Right atrium auricular region (tissue), 2 donors: ENCODE results near the gene TPGS1. TPM values are rescaled to one million over a fixed set of nuclear protein-coding genes. Genes with fewer than 3 reads are reported as not detected.
A peak's percentile ranks its signal among the peaks of the same experiment; 100 is the strongest.

Experiments
- DNase-seq: peaks from one replicate; pipeline ENCODE4 v3.0.0-alpha.2; 2019; ENCODE audit warnings: low spot score
- H3K27ac ChIP-seq, 2 donors: fragments of 200-600 bp; sonication (generic); 1 replicate in 1 of 2; 2 replicates in 1 of 2; pipeline ENCODE4 v1.5.1; 2016 to 2019
- H3K27me3 ChIP-seq, 2 donors: fragments of 200-600 bp; sonication (generic); one replicate each; pipeline versions ENCODE4 v1.5.1 to v1.6.0; 2017 to 2019
- H3K36me3 ChIP-seq: fragments of 200-600 bp; sonication (generic); one replicate; pipeline ENCODE4 v1.5.1; 2016
- H3K4me1 ChIP-seq, 2 donors: fragments of 200-600 bp; sonication (generic); one replicate each; pipeline versions ENCODE4 v1.5.1 to v1.6.0; 2017 to 2019
- H3K4me3 ChIP-seq, 2 donors: fragments of 200-600 bp; sonication (generic); 1 replicate in 1 of 2; 2 replicates in 1 of 2; pipeline ENCODE4 v1.5.1; 2017 to 2019; ENCODE audit warnings: mild to moderate bottlenecking in 1 of 2, moderate library complexity in 1 of 2
- H3K9me3 ChIP-seq, 2 donors: fragments of 200-600 bp; sonication (generic); one replicate each; pipeline ENCODE4 v1.5.1; 2019
- total RNA-seq, 2 donors: library from RNA; depleted of rRNA; stranded (reverse); fragments of >200 nt; gene quantifications; one replicate each; pipeline ENCODE4 v1.1.0, GENCODE V29; 2016
- TF ChIP-seq, protein P1 (sequence below), 2 donors: fragments of 200-600 bp; sonication (generic); IDR thresholded peaks; one replicate each; pipeline ENCODE4 v1.5.1; 2019; ENCODE audit warnings: antibody characterized with exemption in 2 of 2

TPGS1 gene
- total RNA-seq, 2 donors from 2014 or later = 30.3 to 33.2 TPM

GRCh38 chr19:494171-495080 lies 12.9 kb upstream of the TPGS1 start:
- no peak for DNase-seq

DNA sequence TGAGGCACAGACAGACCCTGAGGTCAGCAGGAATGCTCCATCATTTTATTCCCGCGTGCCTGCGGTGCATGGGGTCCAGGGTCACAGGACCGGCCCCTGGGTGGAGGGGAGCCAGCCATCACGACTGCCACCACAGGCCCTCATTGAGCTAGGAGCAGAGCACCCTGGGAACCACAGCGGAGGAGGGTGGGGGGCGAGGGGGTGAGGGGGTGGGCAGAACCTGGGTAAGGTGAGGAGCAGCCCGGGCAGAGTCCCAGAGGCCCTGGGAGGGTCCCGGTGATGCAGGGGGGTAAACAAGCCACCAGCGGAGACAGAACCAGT lies 12.3 kb upstream of the TPGS1 start:
- Histone ChIP-seq H3K27me3 (peaks cover 8 to 21% of the 10 kb centered on the region in 2 donors), H3K27ac (no peak overlapping the region), H3K4me1 (peaks cover 0 to 21% of the 10 kb centered on the region in 2 donors), H3K36me3 (no peaks in the 10 kb centered on the region), H3K4me3 (no peak overlapping the region), H3K9me3 (no peaks in the 10 kb centered on the region)
- TF ChIP-seq, protein P1, sequence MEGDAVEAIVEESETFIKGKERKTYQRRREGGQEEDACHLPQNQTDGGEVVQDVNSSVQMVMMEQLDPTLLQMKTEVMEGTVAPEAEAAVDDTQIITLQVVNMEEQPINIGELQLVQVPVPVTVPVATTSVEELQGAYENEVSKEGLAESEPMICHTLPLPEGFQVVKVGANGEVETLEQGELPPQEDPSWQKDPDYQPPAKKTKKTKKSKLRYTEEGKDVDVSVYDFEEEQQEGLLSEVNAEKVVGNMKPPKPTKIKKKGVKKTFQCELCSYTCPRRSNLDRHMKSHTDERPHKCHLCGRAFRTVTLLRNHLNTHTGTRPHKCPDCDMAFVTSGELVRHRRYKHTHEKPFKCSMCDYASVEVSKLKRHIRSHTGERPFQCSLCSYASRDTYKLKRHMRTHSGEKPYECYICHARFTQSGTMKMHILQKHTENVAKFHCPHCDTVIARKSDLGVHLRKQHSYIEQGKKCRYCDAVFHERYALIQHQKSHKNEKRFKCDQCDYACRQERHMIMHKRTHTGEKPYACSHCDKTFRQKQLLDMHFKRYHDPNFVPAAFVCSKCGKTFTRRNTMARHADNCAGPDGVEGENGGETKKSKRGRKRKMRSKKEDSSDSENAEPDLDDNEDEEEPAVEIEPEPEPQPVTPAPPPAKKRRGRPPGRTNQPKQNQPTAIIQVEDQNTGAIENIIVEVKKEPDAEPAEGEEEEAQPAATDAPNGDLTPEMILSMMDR (IDR thresholded peaks at IDR 0.05) = no peak
- DNase-seq = no peak

More at GRCh38 chr19:494171-495080, 12.9 kb upstream of the TPGS1 start:
- peaks cover 0 to 26% of the 10 kb centered on the region in 2 donors for H3K4me1 ChIP-seq
- H3K9me3 ChIP-seq = no peaks in the 10 kb centered on the region
- H3K4me3 ChIP-seq = no peak overlapping the region
- H3K36me3 ChIP-seq = no peaks in the 10 kb centered on the region
- peaks cover 8 to 20% of the 10 kb centered on the region in 2 donors for H3K27me3 ChIP-seq
- TF ChIP-seq, protein P1 (IDR thresholded peaks at IDR 0.05) = no peak
- no peak overlapping the region for H3K27ac ChIP-seq

- TF ChIP-seq, protein P1 (IDR thresholded peaks at IDR 0.05) = peak; percentile 40 to 71
- Histone ChIP-seq H3K4me3 (no peak overlapping the region), H3K27ac (no peak overlapping the region), H3K27me3 (peaks cover 8 to 21% of the 10 kb centered on the region in 2 donors), H3K4me1 (peaks cover 0 to 21% of the 10 kb centered on the region in 2 donors), H3K36me3 (no peaks in the 10 kb centered on the region), H3K9me3 (no peaks in the 10 kb centered on the region)
- no peak for DNase-seq
Observed at GRCh38 chr19:495402-496111, 11.7 kb upstream of the TPGS1 start.

GRCh38 chr19:496112-496665 lies 11.1 kb upstream of the TPGS1 start, which contains the start of gene MADCAM1:
Gene MADCAM1 (plus strand): TSS chr19:496486. CDS start chr19:496500, 14 bp downstream.
- TF ChIP-seq, protein P1 (IDR thresholded peaks at IDR 0.05) = no peak
- Histone ChIP-seq H3K4me3 (no peak within 1 kb of the TSS), H3K36me3 (no peaks in the 10 kb centered on the region), H3K4me1 (peaks cover 0 to 21% of the 10 kb centered on the region in 2 donors), H3K9me3 (no peaks in the 10 kb centered on the region), H3K27me3 (peaks cover 8 to 21% of the 10 kb centered on the region in 2 donors), H3K27ac (no peak within 1 kb of the TSS)
- no peak for DNase-seq

DNA sequence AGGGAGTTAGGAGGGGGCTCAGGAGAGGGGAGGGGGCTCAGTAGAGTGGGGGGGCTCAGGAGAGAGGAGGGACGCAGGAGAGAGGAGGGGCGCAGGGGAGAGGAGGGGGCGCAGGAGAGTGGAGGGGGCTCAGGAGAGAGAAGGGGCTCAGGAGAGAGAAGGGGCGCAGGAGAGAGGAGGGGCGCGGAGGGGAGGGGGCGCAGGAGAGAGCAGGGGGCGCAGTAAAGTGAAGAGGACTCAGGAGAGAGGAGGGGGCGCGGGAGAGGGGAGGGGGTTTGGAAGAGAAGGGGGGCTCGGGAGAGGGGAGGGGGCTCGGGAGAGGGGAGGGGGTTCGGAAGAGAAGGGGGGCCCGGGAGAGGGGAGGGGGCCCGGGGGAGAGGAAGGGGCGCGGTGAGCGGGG lies 10.3 kb upstream of the TPGS1 start:
- Histone ChIP-seq H3K27ac (no peak overlapping the region), H3K27me3 (peaks cover 8 to 21% of the 10 kb centered on the region in 2 donors), H3K9me3 (no peaks in the 10 kb centered on the region), H3K4me1 (peaks cover 0 to 21% of the 10 kb centered on the region in 2 donors), H3K36me3 (no peaks in the 10 kb centered on the region), H3K4me3 (no peak overlapping the region)
- DNase-seq = no peak
- TF ChIP-seq, protein P1 (IDR thresholded peaks at IDR 0.05) = no peak
